ENCODE results near the gene RMC1. TPM values are rescaled to one million over a fixed set of nuclear protein-coding genes. Genes with fewer than 3 reads are reported as not detected.

RMC1 gene
- total RNA-seq, 2 donors from 2014 or later: 9.9 to 15.5 TPM

DNA sequence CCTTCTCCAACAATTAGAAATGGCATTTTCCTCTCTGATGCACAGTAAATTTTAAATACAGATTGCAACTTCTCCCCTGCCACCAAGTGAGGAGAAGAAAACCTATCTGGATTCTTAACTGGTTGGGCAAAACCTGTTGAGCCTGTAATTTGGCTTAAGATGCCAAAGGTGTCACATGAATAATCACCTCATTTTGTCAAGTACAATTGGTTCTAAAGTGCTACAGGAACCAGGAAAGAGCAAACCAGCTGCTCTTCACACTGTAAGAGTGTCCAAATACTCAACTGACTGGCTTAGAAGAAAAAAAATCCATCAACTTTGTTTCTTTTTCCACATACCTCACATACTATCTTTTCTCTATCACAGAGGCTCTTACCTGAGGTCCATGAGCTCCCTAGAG is 47.6 kb downstream of the RMC1 start:
- intact Hi-C loops (cut with DNase I): no loop called here
- no peak for TF ChIP-seq POLR2A (IDR thresholded peaks at IDR 0.05)
- TF ChIP-seq, protein P1, sequence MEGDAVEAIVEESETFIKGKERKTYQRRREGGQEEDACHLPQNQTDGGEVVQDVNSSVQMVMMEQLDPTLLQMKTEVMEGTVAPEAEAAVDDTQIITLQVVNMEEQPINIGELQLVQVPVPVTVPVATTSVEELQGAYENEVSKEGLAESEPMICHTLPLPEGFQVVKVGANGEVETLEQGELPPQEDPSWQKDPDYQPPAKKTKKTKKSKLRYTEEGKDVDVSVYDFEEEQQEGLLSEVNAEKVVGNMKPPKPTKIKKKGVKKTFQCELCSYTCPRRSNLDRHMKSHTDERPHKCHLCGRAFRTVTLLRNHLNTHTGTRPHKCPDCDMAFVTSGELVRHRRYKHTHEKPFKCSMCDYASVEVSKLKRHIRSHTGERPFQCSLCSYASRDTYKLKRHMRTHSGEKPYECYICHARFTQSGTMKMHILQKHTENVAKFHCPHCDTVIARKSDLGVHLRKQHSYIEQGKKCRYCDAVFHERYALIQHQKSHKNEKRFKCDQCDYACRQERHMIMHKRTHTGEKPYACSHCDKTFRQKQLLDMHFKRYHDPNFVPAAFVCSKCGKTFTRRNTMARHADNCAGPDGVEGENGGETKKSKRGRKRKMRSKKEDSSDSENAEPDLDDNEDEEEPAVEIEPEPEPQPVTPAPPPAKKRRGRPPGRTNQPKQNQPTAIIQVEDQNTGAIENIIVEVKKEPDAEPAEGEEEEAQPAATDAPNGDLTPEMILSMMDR (IDR thresholded peaks at IDR 0.05): no peak
- Histone ChIP-seq H3K4me3 (no peak overlapping the region), H3K4me1 (no peaks in the 10 kb centered on the region), H3K36me3 (replicated peaks in 1 of 2; ENCODE audit: insufficient read depth in 1 of 2, low read depth in 2 of 2) (peaks cover 0 to 12% of the 10 kb centered on the region in 2 donors), H3K27ac (no peak overlapping the region), H3K27me3 (no peaks in the 10 kb centered on the region), H3K9me3 (no peaks in the 10 kb centered on the region)
- no peak for ATAC-seq
- DNase-seq: no peak

DNA sequence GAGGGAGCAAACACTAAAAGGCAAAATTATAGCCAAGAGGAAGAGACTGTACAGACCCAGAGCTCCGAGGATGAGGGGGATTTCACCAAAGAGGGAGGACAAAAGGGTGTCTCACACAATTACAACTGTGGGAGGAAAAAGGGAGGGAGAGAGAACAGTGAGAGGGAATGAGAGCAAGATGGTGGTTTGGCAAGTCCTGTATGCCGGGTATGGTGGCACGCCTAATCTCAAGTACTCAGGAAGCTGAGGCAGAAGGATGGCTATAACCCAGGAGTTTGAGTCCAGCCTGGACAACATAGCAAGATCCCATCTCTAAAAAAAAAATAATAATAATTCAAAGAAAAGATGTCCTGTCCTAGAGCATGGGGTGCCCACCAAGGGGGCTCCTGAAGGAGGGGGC is 48.7 kb downstream of the RMC1 start:
- DNase-seq (no peak), ATAC-seq (no peak)
- WGBS, 2 donors: 63 to 96% methylated on average over 3 of the region's 3 CpGs
- H3K36me3 ChIP-seq (replicated peaks in 1 of 2; ENCODE audit: insufficient read depth in 1 of 2, low read depth in 2 of 2): peaks cover 0 to 19% of the 10 kb centered on the region in 2 donors
- no peaks in the 10 kb centered on the region for H3K9me3 ChIP-seq
- intact Hi-C loops (cut with DNase I): no loop called here
- H3K27me3 ChIP-seq: no peaks in the 10 kb centered on the region
- no peak overlapping the region for H3K27ac ChIP-seq
- H3K4me3 ChIP-seq: no peak overlapping the region
- H3K4me1 ChIP-seq: no peaks in the 10 kb centered on the region
- TF ChIP-seq, protein P1 (IDR thresholded peaks at IDR 0.05): no peak
- TF ChIP-seq POLR2A (IDR thresholded peaks at IDR 0.05): no peak

DNA sequence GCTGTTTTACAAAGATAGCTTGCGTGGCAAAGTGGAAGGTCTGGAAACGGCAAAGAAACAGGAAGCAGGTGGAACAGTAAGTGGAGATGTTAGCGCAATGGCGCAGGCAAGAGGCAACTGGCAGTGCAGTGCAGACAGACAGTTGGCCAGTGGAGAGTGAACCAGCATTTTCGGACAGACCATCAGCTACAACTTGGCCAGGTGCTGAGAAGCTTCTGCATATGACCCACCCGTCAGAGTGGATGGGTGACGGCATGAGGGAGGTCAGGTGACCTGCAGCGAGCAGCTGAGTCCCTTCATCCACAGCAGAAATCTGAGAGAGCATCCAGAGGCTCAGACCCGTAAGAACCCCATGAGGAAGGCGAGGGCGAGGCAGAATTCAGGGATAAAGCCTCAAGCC is 49.2 kb downstream of the RMC1 start:
- TF ChIP-seq, protein P1 (IDR thresholded peaks at IDR 0.05): no peak
- TF ChIP-seq POLR2A (IDR thresholded peaks at IDR 0.05): no peak
- no peaks in the 10 kb centered on the region for H3K9me3 ChIP-seq
- 85 to 87% methylated on average over 11 of the region's 11 CpGs for WGBS, 2 donors
- peaks cover 0 to 23% of the 10 kb centered on the region in 2 donors for H3K36me3 ChIP-seq (replicated peaks in 1 of 2; ENCODE audit: insufficient read depth in 1 of 2, low read depth in 2 of 2)
- no peaks in the 10 kb centered on the region for H3K4me1 ChIP-seq
- no peak for ATAC-seq
- no peak for DNase-seq
- no peak overlapping the region for H3K27ac ChIP-seq
- no peaks in the 10 kb centered on the region for H3K27me3 ChIP-seq
- no peak overlapping the region for H3K4me3 ChIP-seq
- intact Hi-C loops (cut with DNase I): no loop called here

DNA sequence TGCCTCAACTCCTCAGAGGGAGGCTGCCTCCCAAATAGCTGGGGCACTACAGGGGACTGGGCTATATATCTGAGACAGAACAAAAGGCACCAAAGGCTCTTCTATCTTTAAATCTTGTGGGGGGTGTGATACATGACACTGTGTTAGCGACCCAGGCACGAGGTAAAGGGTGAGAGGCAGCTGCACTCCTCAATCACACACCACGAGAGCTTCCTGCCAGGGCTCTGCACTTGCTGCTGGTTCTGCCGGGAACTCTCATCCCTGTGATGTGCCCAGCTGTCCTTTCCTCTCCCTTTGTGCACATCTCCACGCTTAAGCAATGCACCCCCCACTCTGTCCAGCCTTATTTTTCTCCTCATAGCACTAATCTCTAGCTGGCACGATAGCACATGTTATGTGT is 50.6 kb downstream of the RMC1 start:
- no peak overlapping the region for H3K4me3 ChIP-seq
- ATAC-seq: no peak
- H3K36me3 ChIP-seq (replicated peaks in 1 of 2; ENCODE audit: insufficient read depth in 1 of 2, low read depth in 2 of 2): peaks cover 0 to 25% of the 10 kb centered on the region in 2 donors

More for the DNA sequence above, 50.6 kb downstream of the RMC1 start:
- Histone ChIP-seq H3K9me3 (no peaks in the 10 kb centered on the region), H3K4me1 (no peaks in the 10 kb centered on the region), H3K27me3 (no peaks in the 10 kb centered on the region), H3K27ac (no peak overlapping the region)
- WGBS, 2 donors: 90 to 92% methylated on average over 6 of the region's 6 CpGs
- TF ChIP-seq, protein P1 (IDR thresholded peaks at IDR 0.05): no peak
- no peak for TF ChIP-seq POLR2A (IDR thresholded peaks at IDR 0.05)
- intact Hi-C loops (cut with DNase I): no loop called here
- no peak for DNase-seq
